SK-N-SH treated with all-trans-retinoic acid at 6 μM for 48 hours (cell line): ENCODE results near the gene PLA2G6.

Experiments
- ARNTL ChIP-seq: fragments of 450-650 bp; formaldehyde crosslinking; IDR thresholded peaks from 2 replicates; pipeline ENCODE4 v1.5.0; 2020; ENCODE audit warnings: low read depth, mild to moderate bottlenecking, moderate library complexity, borderline replicate concordance
- CREB5 ChIP-seq: fragments of 250-450 bp; sonication (Bioruptor Pico); IDR thresholded peaks from 2 replicates; pipeline ENCODE4 v1.5.1; 2020; ENCODE audit warnings: low read depth, mild to moderate bottlenecking, moderate library complexity
- GLIS3 ChIP-seq: fragments of 250-450 bp; sonication (Bioruptor Pico); IDR thresholded peaks from 2 replicates; pipeline ENCODE4 v1.5.0; 2020; ENCODE audit warnings: mild to moderate bottlenecking, moderate library complexity
- SNAI2 ChIP-seq: fragments of 250-450 bp; sonication (Bioruptor Pico); IDR thresholded peaks from 2 replicates; pipeline ENCODE4 v1.5.0; 2020; ENCODE audit warnings: mild to moderate bottlenecking, moderate library complexity

- TF ChIP-seq SNAI2 (CRISPR knock-in tag) (no peak), GLIS3 (no peak), ARNTL (CRISPR knock-in tag) (no peak), CREB5 (CRISPR knock-in tag) (no peak)
Observed at GRCh38 chr22:38108561-38109319, 72.9 kb downstream of the PLA2G6 start.
